B cell (primary cell): ENCODE measurements around the gene DHRS7B. TPM values are rescaled to one million over a fixed set of nuclear protein-coding genes. Genes with fewer than 3 reads are reported as not detected.

Source experiments
- ATAC-seq: fragments of 200-7000 bp; cut with Tn5 transposase; one replicate; pipeline ENCODE4 v1.10.0; 2021; ENCODE audit warnings: low read depth, mild to moderate bottlenecking, moderate number of reproducible peaks, moderate library complexity
- CTCF ChIA-PET: fragments of 350-600 bp; sonication (Branson Sonifier 250); formaldehyde crosslinking; loops from one replicate; lab custom pipeline; 2021; ENCODE audit warnings: antibody characterized with exemption, inconsistent platforms; lab: Charles Lee
- POLR2A ChIA-PET: fragments of 350-600 bp; sonication (Branson Sonifier 250); formaldehyde crosslinking; loops from one replicate; lab custom pipeline; 2021; ENCODE audit warnings: antibody characterized with exemption; lab: Charles Lee
- DNase-seq: peaks from one replicate; pipeline ENCODE4 v3.0.0; 2013
- H2AFZ ChIP-seq: 2 replicates; pipeline ENCODE4 v1.6.1; 2012; ENCODE audit warnings: mild to moderate bottlenecking, low read depth, low read length; ENCODE audit not compliant: insufficient read depth, poor library complexity, severe bottlenecking
- H3K27ac ChIP-seq, 2 donors: 1 replicate in 1 of 2; 2 replicates in 1 of 2; pipeline ENCODE4 v1.5.1; 2012 to 2013; ENCODE audit warnings: low read length in 2 of 2, mild to moderate bottlenecking in 2 of 2, moderate library complexity in 1 of 2
- H3K27me3 ChIP-seq, 4 experiments: fragments of 200-600 bp in 1 of 4; sonication (generic) in 1 of 4; replicated peaks in 1 of 4; 1 replicate in 2 of 4; 2 replicates in 2 of 4; pipeline versions ENCODE4 v1.6.1 to v1.7.0; 2013 to 2016; ENCODE audit warnings: low read length in 3 of 4, mild to moderate bottlenecking in 2 of 4, mixed read lengths in 1 of 4, moderate library complexity in 1 of 4; ENCODE audit not compliant: insufficient read depth in 4 of 4, control insufficient read depth in 3 of 4; ENCODE audit errors: control extremely low read depth in 1 of 4
- H3K36me3 ChIP-seq, 2 experiments: replicated peaks in 1 of 2; 1 replicate in 1 of 2; 2 replicates in 1 of 2; pipeline versions ENCODE4 v1.6.1 to v1.7.1; 2013; ENCODE audit warnings: low read length in 1 of 2; ENCODE audit not compliant: insufficient read depth in 2 of 2, control insufficient read depth in 1 of 2; ENCODE audit errors: control extremely low read depth in 1 of 2, extremely low read depth in 1 of 2
- H3K4me1 ChIP-seq, 2 donors: fragments of 200-600 bp in 1 of 2; sonication (generic) in 1 of 2; 1 replicate in 1 of 2; 2 replicates in 1 of 2; pipeline versions ENCODE4 v1.5.1 to v1.6.1; 2013 to 2017; ENCODE audit warnings: low read length in 2 of 2; ENCODE audit not compliant: control insufficient read depth in 2 of 2, insufficient read depth in 2 of 2
- H3K4me2 ChIP-seq: replicated peaks from 2 replicates; pipeline ENCODE3; 2012; ENCODE audit warnings: mild to moderate bottlenecking, low read depth, low read length; ENCODE audit not compliant: poor library complexity, severe bottlenecking
- H3K4me3 ChIP-seq, 5 experiments: fragments of 200-600 bp in 1 of 5; sonication (generic) in 1 of 5; 1 replicate in 3 of 5; 2 replicates in 2 of 5; pipeline versions ENCODE4 v1.5.1 to v1.7.0; 2011 to 2016; ENCODE audit warnings: low read length in 4 of 5, mild to moderate bottlenecking in 4 of 5, low read depth in 2 of 5, control low read depth in 1 of 5, moderate library complexity in 1 of 5; ENCODE audit not compliant: insufficient read depth in 1 of 5; ENCODE audit errors: control extremely low read depth in 1 of 5, extremely low read depth in 1 of 5
- H3K79me2 ChIP-seq: fragments of 200-600 bp; sonication (generic); one replicate; pipeline ENCODE4 v1.6.0; 2016; ENCODE audit warnings: low read length; ENCODE audit not compliant: control insufficient read depth, insufficient read depth
- H3K9ac ChIP-seq: fragments of 200-600 bp; sonication (generic); 2 replicates; pipeline ENCODE4 v1.6.1; 2017; ENCODE audit warnings: mild to moderate bottlenecking, low read length, moderate library complexity
- H3K9me3 ChIP-seq, 3 donors: one replicate each; pipeline versions ENCODE4 v1.6.1 to v1.7.1; 2013; ENCODE audit warnings: low read length in 2 of 3; ENCODE audit not compliant: control insufficient read depth in 2 of 3, insufficient read depth in 1 of 3; ENCODE audit errors: control extremely low read depth in 1 of 3
- H4K20me1 ChIP-seq: 2 replicates; pipeline ENCODE4 v1.6.0; 2012; ENCODE audit warnings: mild to moderate bottlenecking, low read length; ENCODE audit not compliant: insufficient read depth, control insufficient read depth, poor library complexity, severe bottlenecking
- H3K27ac Mint-ChIP-seq: one replicate; pipeline ENCODE4 v1.8.0; 2021; ENCODE audit warnings: mixed read lengths
- H3K27me3 Mint-ChIP-seq: one replicate; pipeline ENCODE4 v1.8.0; 2021; ENCODE audit warnings: mixed read lengths
- H3K4me1 Mint-ChIP-seq: one replicate; pipeline ENCODE4 v1.8.0; 2021; ENCODE audit warnings: mixed read lengths
- H3K4me3 Mint-ChIP-seq: one replicate; pipeline ENCODE4 v1.8.0; 2021; ENCODE audit warnings: mixed read lengths
- H3K9me3 Mint-ChIP-seq: one replicate; pipeline ENCODE4 v1.8.0; 2022; ENCODE audit warnings: mixed read lengths; ENCODE audit not compliant: insufficient read depth
- CTCF ChIP-seq: fragments of 200-600 bp; IDR thresholded peaks from one replicate; pipeline ENCODE4 v1.8.0; 2022; ENCODE audit warnings: antibody characterized with exemption, mild to moderate bottlenecking
- EZH2 ChIP-seq: IDR thresholded peaks from 2 replicates; pipeline ENCODE4 v1.6.1; 2012; ENCODE audit warnings: borderline replicate concordance, low read depth, mild to moderate bottlenecking, moderate library complexity, low read length; ENCODE audit not compliant: insufficient read depth, poor library complexity, severe bottlenecking
- WGBS: methylation state at CpG from one replicate; pipeline ENCODE4 v1.1.5; 2013; ENCODE audit warnings: missing lambda C conversion rate; ENCODE audit not compliant: insufficient coverage; 5-methylcytosine and 5-hydroxymethylcytosine counted together
- intact Hi-C: fragments of 100-400 bp; cut with micrococcal nuclease; formaldehyde crosslinking; loops from one replicate; pipeline ENCODE4 v1.10.0; 2022
- polyA plus RNA-seq: library from polyadenylated mRNA; depleted of rRNA; stranded (reverse); fragments of >200 nt; gene quantifications from 2 replicates; pipeline ENCODE4 v1.2.3, GENCODE V29; 2012
- total RNA-seq, 2 donors: library from RNA; stranded (reverse); fragments of 120-200 nt in 1 of 2; gene quantifications; 1 replicate in 1 of 2; 2 replicates in 1 of 2; pipeline versions ENCODE4 v1.2.3 to v1.2.4, GENCODE V29; 2013 to 2022

The DHRS7B gene
- total and polyA plus RNA-seq, 2 donors (not counting 1 experiment from before 2014, with no cell fraction given), result 8.2 to 13.4 TPM

- DNase-seq (no peak), ATAC-seq (no peak)
- POLR2A ChIA-PET, result no interaction called here
- H3K27me3 ChIP-seq, result no peaks in the 10 kb centered on the region
- whole genome bisulfite sequencing, result no CpG with 5 or more reads among the region's 1 CpG
- H3K27ac ChIP-seq, result no peak overlapping the region
- H3K9me3 Mint-ChIP-seq, result peaks cover 6% of the 10 kb centered on the region
- no peak overlapping the region for H3K9ac ChIP-seq
- CTCF ChIA-PET, result no interaction called here
- H3K79me2 ChIP-seq, result no peaks in the 10 kb centered on the region
- no peak overlapping the region for H3K4me3 Mint-ChIP-seq
- H2AFZ ChIP-seq, result no peak overlapping the region
- peaks cover 4% of the 10 kb centered on the region for H3K4me1 Mint-ChIP-seq
- H3K27ac Mint-ChIP-seq, result no peak overlapping the region
- H3K27me3 Mint-ChIP-seq, result no peaks in the 10 kb centered on the region
- no peak overlapping the region for H3K4me3 ChIP-seq
- intact Hi-C loops, result no loop called here
- TF ChIP-seq EZH2 (no peak), CTCF (no peak)
- H3K4me1 ChIP-seq, result no peaks in the 10 kb centered on the region
- H3K9me3 ChIP-seq, result peaks cover 3 to 19% (median 7%) of the 10 kb centered on the region in 3 donors
- H3K4me2 ChIP-seq, result no peak overlapping the region
- H4K20me1 ChIP-seq, result no peaks in the 10 kb centered on the region
- H3K36me3 ChIP-seq, result peaks cover 0 to under 1% of the 10 kb centered on the region in 2 experiments
Measured at GRCh38 chr17:21152731-21153130, 26.0 kb downstream of the DHRS7B start.

- Histone ChIP-seq H3K27ac (no peak overlapping the region), H3K4me1 (no peaks in the 10 kb centered on the region), H3K4me2 (no peak overlapping the region), H4K20me1 (no peaks in the 10 kb centered on the region), H3K4me3 (no peak overlapping the region), H3K79me2 (no peaks in the 10 kb centered on the region), H2AFZ (no peak overlapping the region), H3K9ac (no peak overlapping the region), H3K27me3 (no peaks in the 10 kb centered on the region), H3K9me3 (peaks cover 0 to 5% (median 3%) of the 10 kb centered on the region in 3 donors), H3K36me3 (no peaks in the 10 kb centered on the region)
- DNase-seq, result no peak
- Mint-ChIP-seq H3K27ac (no peak overlapping the region), H3K27me3 (no peaks in the 10 kb centered on the region), H3K9me3 (peaks cover 6% of the 10 kb centered on the region), H3K4me3 (no peak overlapping the region), H3K4me1 (peaks cover 2% of the 10 kb centered on the region)
- no peak for ATAC-seq
- ChIA-PET CTCF (interaction anchor here (0.7 kb wide), 1 partner anchor 36 kb away, joined by 3 read pairs; no protein-coding TSS in a partner anchor), POLR2A (no interaction called here)
- no peak for TF ChIP-seq EZH2
- intact Hi-C loops, result no loop called here
- 100% methylated on average over 1 of the region's 1 CpG for WGBS
Measured at GRCh38 chr17:21157586-21158370, 31.0 kb downstream of the DHRS7B start.
